Limb (tissue), 2 donors: ENCODE data around the gene RBFOX2.
"Not testable (repeated sequence)": the region's sequence is repeated elsewhere in the genome, so short reads cannot be mapped to it uniquely, and the experiment has no call there.

Source experiments
- DNase-seq, 2 donors: peaks; one replicate each; pipeline ENCODE4 v3.0.0-alpha.2; 2016; ENCODE audit errors: extremely low spot score in 2 of 2

The RBFOX2 gene

DNA sequence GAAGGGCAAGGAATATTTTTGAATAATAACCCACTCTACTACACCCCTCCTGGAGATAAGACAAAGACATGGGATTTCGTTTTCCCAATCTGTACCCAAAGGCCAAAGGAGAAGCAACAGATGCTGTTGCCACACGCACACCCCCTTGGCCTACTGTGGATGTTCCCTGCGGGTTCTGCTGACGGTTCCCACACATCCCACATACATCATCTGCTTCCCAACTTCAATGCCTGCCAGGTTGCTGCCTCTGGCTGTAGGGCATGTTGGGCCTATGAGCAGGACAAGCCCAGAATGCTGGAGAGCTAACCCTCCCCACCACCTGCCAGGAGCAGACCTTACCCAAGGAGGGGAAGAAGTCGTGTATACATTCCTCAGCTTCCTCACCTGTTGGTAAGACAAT is 13.6 kb upstream of the RBFOX2 start:
- no peak for DNase-seq

GRCh38 chr22:36039125-36039524 is 10.5 kb upstream of the RBFOX2 start:
- no peak for DNase-seq

DNA sequence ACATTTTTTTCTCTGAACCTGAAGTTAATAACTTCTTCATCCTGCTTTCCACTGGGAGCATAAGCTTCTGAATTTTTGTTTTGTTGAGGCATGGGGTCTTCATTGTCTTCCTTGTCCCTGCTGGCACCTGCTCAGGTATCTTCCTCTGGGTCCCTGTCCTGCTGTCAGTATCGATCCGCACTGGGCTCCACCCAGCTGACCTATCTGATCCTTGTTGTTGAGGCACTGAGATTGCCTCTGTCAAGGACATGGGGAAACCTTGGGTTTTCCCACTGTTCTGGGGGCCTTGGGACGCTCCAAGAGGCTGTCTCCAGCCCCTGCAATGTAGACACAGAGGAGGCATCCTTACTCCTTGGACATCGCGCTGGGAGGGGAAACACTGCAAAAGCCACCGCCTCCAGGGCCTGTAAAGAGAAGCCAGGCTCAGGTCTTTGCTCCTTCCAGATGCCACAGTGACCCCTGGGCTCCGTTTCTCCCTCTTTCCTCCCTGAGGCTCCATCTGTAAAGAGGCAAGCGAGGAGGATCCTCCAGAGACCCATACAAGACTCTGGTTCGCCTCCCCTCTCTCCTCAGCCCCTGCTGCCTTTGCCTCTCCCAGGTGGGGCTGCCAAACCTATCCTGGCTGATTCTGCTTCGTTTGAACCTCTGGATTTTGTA is 8.6 kb upstream of the RBFOX2 start:
- DNase-seq = no peak

DNA sequence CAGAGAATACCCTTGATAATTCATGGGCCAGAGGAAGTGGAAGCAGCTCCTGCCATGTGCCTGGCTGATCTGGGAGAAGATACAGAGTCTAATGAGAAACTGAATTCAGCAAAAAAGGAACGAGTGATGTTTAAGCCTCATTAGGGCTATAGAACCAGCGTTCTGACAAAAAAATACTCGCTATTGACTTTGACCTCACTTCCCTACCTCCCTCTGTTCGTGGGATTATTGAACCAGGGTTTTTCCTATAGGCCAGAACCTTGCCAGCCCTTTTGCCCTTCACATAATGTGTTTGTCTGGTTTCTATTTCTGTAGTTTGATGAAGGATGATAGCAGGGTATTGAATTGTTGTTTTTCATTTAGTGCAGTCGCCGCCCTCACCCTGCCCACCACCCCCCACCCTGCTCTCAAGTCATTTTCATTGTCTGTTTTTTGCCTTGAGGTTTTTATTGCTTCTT is 7.6 kb upstream of the RBFOX2 start:
- no peak for DNase-seq

- DNase-seq = no peak
Measured at GRCh38 chr22:36032611-36033010, 4.0 kb upstream of the RBFOX2 start.

- DNase-seq = no peak
Measured at GRCh38 chr22:36029406-36029755, 757 bp upstream of the RBFOX2 start.

DNA sequence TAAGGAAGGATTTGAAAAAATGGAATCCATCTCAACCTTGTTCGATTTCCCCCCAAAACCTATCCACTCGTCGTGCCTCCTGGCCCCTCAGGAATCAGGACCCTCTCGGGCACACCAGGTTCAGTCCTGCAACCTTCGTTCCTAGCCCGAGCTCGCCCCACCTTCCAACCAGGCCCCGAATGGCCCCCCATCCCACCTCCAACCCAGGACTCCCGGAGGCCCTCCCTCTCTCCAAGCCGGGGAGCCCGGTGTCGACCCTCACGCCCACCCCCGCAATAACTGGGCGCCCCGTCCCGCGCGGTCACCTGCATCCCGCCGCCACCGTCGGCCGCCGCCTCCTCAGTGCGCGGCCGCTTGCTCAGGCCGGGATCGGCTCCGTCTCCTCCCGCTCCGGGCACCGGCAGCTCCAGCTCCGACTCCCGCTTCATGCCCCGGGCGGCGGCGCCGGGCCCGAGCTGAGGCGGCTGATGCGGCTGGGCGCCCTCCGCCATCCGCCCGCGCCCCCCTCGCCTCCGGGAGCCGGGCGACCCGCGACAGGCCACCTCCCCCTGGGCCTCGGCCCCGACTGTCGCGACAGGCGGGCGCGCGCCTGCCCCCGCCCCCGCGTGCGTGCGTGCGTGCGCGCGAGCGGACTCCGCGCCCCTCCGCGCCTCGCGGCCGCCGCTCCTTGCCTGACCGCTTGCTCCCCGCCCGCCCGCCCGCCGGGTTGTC is 534 bp downstream of the RBFOX2 start:
- no peak for DNase-seq

DNA sequence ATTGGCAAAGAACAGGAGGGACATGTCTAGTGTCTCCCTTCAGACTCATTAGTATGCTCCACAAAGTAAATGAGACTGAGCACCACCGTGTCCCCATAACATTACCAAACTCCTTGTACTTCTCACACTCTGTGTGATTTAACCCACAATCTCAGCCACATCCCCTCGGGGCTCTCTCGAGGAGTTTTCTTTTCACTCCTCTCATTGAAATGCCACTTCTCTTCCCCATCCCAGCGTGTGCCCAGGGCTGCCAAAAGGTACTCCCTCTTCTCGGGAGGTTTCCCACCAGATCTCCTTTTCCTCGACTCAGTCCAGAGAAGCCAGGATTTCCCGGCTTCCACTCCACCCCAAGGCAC is 1.1 kb downstream of the RBFOX2 start:
- no peak for DNase-seq

DNA sequence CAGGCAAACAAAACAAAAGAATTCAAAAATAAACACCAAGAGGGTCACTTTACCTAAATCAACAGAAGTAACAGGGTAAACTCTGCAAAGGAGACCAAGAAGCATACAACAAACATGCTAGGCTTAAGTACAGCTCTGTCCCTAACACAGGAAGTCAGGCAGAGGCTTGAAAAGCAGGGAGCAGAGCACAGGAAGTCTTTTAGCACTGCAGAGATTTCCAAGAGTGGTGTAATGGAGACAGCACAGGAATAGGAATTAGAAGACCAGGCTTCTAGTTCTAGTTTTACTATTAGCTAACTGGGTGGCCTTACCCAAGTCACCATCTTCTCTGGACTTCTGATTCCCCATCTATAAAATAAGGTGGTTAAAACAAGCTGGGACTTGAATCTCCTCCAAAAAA is 1.9 kb downstream of the RBFOX2 start:
- no peak for DNase-seq

GRCh38 chr22:36022697-36023096 is 5.9 kb downstream of the RBFOX2 start:
- DNase-seq = no peak

DNA sequence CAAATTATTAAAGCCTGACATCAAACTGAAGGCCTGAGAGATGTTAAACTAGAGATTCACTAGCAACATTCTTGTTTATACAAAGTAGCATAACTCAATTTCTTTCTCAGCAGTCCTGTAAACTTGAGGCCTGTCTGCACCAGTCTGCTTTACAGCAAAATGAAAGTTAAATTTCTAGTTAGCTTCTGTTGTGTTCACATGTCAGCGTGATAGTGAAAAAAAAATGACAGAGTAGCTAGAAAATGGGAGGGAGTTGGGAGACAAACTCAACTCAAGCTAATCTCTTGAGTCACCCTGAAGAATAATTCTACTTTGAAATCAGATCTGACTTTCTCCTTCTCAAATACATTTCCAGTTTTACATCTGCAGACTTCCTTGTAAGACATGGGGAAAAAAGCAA is 6.5 kb downstream of the RBFOX2 start:
- no peak for DNase-seq

DNA sequence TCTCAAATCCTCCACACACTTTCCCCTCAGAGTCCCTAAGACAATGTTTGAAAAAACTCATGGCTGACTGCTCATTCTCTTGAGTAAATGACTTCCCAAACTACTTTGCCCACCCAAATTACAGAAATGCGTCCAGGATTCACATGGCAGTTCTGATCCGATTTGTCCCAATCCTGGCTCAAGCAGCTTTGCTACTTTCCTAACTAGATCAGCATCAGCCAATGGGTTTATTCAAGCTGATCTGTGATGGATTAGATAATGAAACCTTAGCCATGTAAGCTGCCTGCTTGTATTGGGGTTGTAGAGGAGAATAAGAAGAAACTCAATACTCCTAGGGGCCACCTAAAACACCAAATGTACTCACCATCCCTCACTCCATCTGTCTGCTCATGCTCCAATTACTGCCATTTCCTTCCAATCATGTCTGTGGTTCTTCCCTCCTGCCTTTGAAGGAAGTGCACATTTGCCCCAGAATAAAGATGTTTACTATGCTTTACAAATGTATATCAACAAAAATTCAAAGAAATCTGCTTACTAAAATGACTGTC is 6.9 kb downstream of the RBFOX2 start:
- no peak for DNase-seq

- not testable (repeated sequence) for DNase-seq
Measured at GRCh38 chr22:36020865-36021264, 7.8 kb downstream of the RBFOX2 start.

DNA sequence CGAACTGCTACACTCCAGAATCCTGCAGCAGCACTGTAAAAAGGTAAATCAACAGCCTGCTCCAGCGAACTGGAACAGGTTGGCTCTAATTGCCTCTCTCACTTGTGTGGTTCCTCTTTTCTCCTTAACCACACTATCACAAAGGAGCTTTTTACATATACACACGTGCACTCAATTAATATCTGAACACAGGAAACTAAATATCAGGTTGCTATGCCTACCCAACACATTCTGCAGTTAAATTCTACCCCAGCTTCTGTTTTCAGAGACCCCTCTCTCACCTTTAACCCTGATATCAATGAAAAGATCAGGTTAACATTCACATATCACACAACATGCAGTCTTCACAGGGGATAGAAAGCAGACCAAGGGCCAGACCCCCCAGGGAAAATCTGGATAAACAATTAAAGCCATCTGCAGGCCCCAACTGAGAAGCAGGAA is 11.0 kb downstream of the RBFOX2 start:
- no peak for DNase-seq

DNA sequence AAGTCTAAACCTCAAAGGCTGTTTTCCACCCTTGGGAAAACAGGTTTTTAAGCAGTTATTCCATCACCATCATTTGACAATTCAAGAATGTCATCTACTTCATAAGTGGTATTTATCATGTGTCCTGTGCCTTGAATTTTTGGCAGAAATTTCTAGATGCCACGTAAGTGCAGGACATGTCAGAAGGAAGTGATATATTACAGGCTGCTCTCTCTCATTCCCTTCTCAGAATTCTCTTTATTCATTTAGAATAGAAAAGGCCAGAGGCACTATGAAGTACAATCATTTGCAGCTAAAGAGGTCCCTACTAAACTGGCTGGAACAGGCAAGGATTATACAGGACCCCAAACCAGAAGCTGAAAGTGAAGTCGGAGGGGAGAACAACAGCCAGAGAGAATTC is 11.9 kb downstream of the RBFOX2 start:
- DNase-seq = no peak

- DNase-seq = no peak
Measured at GRCh38 chr22:36015811-36016529, 12.7 kb downstream of the RBFOX2 start.

DNA sequence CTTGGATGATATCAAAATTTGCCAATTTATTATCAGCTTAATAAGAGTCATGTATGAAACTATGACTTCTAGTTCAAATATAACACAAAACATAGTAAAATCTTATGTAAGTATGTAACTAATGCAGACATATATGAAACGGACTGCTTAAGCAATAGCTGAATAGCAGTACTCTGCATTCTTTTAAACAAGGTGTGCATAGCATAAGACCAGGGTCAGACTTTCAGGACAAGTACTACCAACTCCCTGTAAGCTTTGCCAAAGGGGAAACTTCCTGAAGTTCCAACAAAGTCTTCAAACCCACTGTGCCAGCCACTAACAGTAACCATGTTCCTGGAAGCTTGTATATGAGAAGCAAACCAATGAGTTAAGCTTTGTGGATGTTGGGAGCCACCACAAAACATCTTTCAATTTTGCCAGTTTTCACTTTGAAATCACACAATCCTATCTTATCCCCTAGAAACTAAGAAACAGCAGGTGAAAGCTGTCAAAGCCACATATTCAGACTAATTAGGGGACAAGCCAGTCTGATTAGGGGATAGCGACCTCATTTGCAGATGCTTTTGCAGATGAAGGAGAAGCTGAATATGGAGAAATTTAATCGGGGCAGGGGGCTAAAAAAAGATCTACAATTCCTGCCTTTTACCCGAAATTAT is 13.3 kb downstream of the RBFOX2 start:
- DNase-seq = no peak

GRCh38 chr22:36014546-36015074 is 14.0 kb downstream of the RBFOX2 start:
- no peak for DNase-seq

DNA sequence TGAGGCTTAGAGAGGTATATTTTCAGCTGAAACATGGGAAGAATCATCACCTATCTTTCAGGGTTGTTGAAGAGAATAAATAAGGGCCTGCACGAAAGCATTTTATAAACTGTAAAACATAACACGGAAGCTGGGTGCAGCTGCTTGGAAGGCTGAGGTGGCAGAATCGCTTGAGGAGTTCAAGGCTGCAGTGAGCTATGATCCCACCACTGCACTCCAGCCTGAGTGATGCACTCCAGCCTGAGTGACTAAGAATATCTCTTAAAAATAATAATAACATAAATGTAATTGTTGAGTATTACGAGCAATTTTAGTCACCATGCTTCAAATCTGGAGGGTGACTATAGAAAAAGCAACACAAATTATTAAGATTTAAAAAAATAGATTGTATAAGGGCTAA is 16.3 kb downstream of the RBFOX2 start:
- DNase-seq = no peak

DNA sequence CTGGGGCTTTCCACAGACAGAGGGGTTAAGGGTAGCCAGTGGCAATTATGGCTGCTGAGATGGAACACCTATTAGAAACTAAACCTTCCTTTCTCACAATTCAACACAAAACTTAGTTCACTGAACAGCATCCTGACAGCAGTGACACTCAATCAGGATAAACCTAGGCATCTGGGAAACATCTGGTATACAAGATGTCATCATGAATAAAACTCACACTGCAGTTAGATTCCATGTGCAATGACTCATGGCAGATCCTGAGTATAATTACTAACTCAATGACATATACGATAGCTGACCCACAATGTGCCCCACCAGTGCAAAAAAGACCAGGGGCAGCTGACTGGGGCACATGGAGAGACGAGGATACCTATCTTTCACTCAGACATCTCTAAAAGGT is 17.7 kb downstream of the RBFOX2 start:
- DNase-seq = peak in 1 of 2 donors; percentile 55

GRCh38 chr22:36010090-36010489 is 18.5 kb downstream of the RBFOX2 start:
- DNase-seq = no peak

DNA sequence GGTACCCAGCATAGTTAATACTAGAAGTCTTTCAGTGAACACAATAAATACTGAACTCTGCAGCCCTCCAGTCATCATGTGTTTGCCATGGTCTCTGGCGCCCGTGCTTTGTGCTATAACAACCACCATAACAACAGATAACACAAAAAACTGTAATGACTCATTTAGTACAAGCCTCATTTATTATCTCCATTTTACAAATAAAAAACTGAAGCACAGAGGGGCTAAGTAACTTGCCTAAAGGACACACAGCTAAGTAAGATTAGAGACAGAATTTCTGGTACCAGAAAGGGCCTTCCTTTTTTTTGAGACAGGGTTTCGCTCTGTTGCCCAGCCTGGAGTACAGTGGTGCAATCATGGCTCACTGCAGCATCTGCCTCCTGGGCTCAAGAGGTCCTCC is 19.5 kb downstream of the RBFOX2 start:
- DNase-seq = no peak
